SIG-M5 treated with dmso at 0.1 percent for 504 hours (cell line): Measurements from ENCODE around the gene FARS2.
A peak's percentile ranks its signal among the peaks of the same experiment; 100 is the strongest.

Experiments used
- DNase-seq: peaks from one replicate; lab custom pipeline; 2025; ENCODE audit not compliant: unreplicated experiment; lab: John Stamatoyannopoulos, UW

FARS2 gene

GRCh38 chr6:5462856-5463255 lies 201.5 kb downstream of the FARS2 start:
- no peak for DNase-seq

- DNase-seq: no peak
These were observed 202.4 kb downstream of the FARS2 start for GRCh38 chr6:5463690-5464089.

GRCh38 chr6:5464099-5464885 lies 203.0 kb downstream of the FARS2 start:
- no peak for DNase-seq

- DNase-seq: no peak
These were observed 205.2 kb downstream of the FARS2 start for GRCh38 chr6:5466281-5467136.

- no peak for DNase-seq
These were observed 207.3 kb downstream of the FARS2 start for GRCh38 chr6:5468586-5468985.

- DNase-seq: no peak
These were observed 208.0 kb downstream of the FARS2 start for GRCh38 chr6:5469101-5469846.

- DNase-seq: peak; percentile 56
These were observed 209.7 kb downstream of the FARS2 start for GRCh38 chr6:5471044-5471443.

- DNase-seq: no peak
These were observed 210.5 kb downstream of the FARS2 start for GRCh38 chr6:5471637-5472398.

GRCh38 chr6:5472571-5472970 lies 211.3 kb downstream of the FARS2 start:
- no peak for DNase-seq

- DNase-seq: no peak
These were observed 214.5 kb downstream of the FARS2 start for GRCh38 chr6:5475779-5476178.

- no peak for DNase-seq
These were observed 217.1 kb downstream of the FARS2 start for GRCh38 chr6:5478380-5478779.

- DNase-seq: no peak
These were observed 219.7 kb downstream of the FARS2 start for GRCh38 chr6:5481033-5481432.

- no peak for DNase-seq
These were observed 220.4 kb downstream of the FARS2 start for GRCh38 chr6:5481750-5482149.

GRCh38 chr6:5482619-5483018 lies 221.3 kb downstream of the FARS2 start:
- DNase-seq: no peak

- no peak for DNase-seq
These were observed 223.4 kb downstream of the FARS2 start for GRCh38 chr6:5484692-5485091.

- DNase-seq: no peak
These were observed 224.9 kb downstream of the FARS2 start for GRCh38 chr6:5486214-5486613.

- no peak for DNase-seq
These were observed 229.3 kb downstream of the FARS2 start for GRCh38 chr6:5490501-5491069.

GRCh38 chr6:5492356-5492755 lies 231.0 kb downstream of the FARS2 start:
- no peak for DNase-seq

- no peak for DNase-seq
These were observed 232.5 kb downstream of the FARS2 start for GRCh38 chr6:5493806-5494205.

- DNase-seq: no peak
These were observed 236.7 kb downstream of the FARS2 start for GRCh38 chr6:5497896-5498578.
